RWPE1 (cell line): Measurements from ENCODE around the gene GAS7.

ENCODE experiments used
- CTCF ChIA-PET: fragments of 350-600 bp; sonication (Branson Sonifier 250); formaldehyde crosslinking; extraction: SDS; loops from one replicate; lab custom pipeline; 2021; lab: Yijun Ruan, JAX
- POLR2A ChIA-PET: fragments of 400-600 bp; formaldehyde crosslinking; extraction: SDS; loops from one replicate; lab custom pipeline; 2020; ENCODE audit warnings: antibody characterized with exemption; ENCODE audit not compliant: low non-redundant PET; lab: Yijun Ruan, JAX
- DNase-seq: peaks from one replicate; pipeline ENCODE4 v3.0.0; 2012; ENCODE audit warnings: low spot score
- H3K27ac ChIP-seq: fragments of 450-650 bp; 2 replicates; pipeline ENCODE4 v1.5.1; 2017
- CTCF ChIP-seq: fragments of 450-650 bp; conservative IDR thresholded peaks from 2 replicates; pipeline ENCODE4 v1.5.1; 2017; ENCODE audit warnings: low read depth, mild to moderate bottlenecking

Gene GAS7

GRCh38 chr17:9941305-9941704 is 257.1 kb downstream of the GAS7 start:
- DNase-seq, result no peak
- no peak overlapping the region for H3K27ac ChIP-seq
- POLR2A ChIA-PET, result no interaction called here
- CTCF ChIA-PET, result interaction anchor here (0.5 to 1.1 kb wide), 2 partner anchors 12 to 676 kb away, joined by 4 to 5 read pairs; no protein-coding TSS in a partner anchor
- no peak for TF ChIP-seq CTCF

GRCh38 chr17:9940841-9941240 is 257.6 kb downstream of the GAS7 start:
- H3K27ac ChIP-seq, result no peak overlapping the region
- POLR2A ChIA-PET, result no interaction called here
- no peak for TF ChIP-seq CTCF
- CTCF ChIA-PET, result interaction anchor here (1.1 to 2.1 kb wide), 2 partner anchors 12 to 677 kb away, joined by 5 to 12 read pairs; no protein-coding TSS in a partner anchor
- no peak for DNase-seq

GRCh38 chr17:9938764-9939163 is 259.6 kb downstream of the GAS7 start:
- CTCF ChIA-PET, result interaction anchor here (2.1 kb wide), 1 partner anchor 10 kb away, joined by 12 read pairs; no protein-coding TSS in a partner anchor
- H3K27ac ChIP-seq, result no peak overlapping the region
- POLR2A ChIA-PET, result no interaction called here
- no peak for TF ChIP-seq CTCF
- no peak for DNase-seq

GRCh38 chr17:9937901-9938300 is 260.5 kb downstream of the GAS7 start:
- CTCF ChIA-PET, result no interaction called here
- no peak for DNase-seq
- H3K27ac ChIP-seq, result no peak overlapping the region
- no peak for TF ChIP-seq CTCF
- POLR2A ChIA-PET, result interaction anchor here (0.7 kb wide), 1 partner anchor 303 kb away, joined by 7 read pairs; no protein-coding TSS in a partner anchor

GRCh38 chr17:9937241-9937761 is 261.1 kb downstream of the GAS7 start:
- ChIA-PET POLR2A (no interaction called here), CTCF (no interaction called here)
- no peak for TF ChIP-seq CTCF
- DNase-seq, result no peak
- H3K27ac ChIP-seq, result no peak overlapping the region

GRCh38 chr17:9936095-9936494 is 262.3 kb downstream of the GAS7 start:
- DNase-seq, result no peak
- H3K27ac ChIP-seq, result no peak overlapping the region
- TF ChIP-seq CTCF, result no peak
- ChIA-PET POLR2A (no interaction called here), CTCF (no interaction called here)
